PFSK-1 (cell line): ENCODE results near the gene PGAM5.

ENCODE experiments used
- FOXP2 ChIP-seq: optimal IDR thresholded peaks from 2 replicates; pipeline ENCODE3; 2011; ENCODE audit warnings: borderline replicate concordance, control low read depth, inconsistent platforms; ENCODE audit not compliant: insufficient read depth; ENCODE audit errors: extremely low read length, extremely low read depth
- POLR2AphosphoS5 ChIP-seq: IDR thresholded peaks from 2 replicates; pipeline ENCODE4 v1.6.1; 2012; ENCODE audit warnings: low read depth, mild to moderate bottlenecking, control low read depth, low read length, moderate library complexity
- SIN3A ChIP-seq: IDR thresholded peaks from 2 replicates; pipeline ENCODE4 v1.6.1; 2012; ENCODE audit warnings: mild to moderate bottlenecking, low read length, moderate library complexity, borderline replicate concordance; ENCODE audit not compliant: insufficient read depth
- TAF1 ChIP-seq: IDR thresholded peaks from 2 replicates; pipeline ENCODE4 v1.6.1; 2012; ENCODE audit warnings: low read length, control low read depth, borderline replicate concordance; ENCODE audit not compliant: insufficient read depth
- TF ChIP-seq, protein P1 (sequence below), 2 experiments: IDR thresholded peaks; 2 replicates each; pipeline versions ENCODE4 v1.6.1 to v1.8.0; 2011 to 2012; ENCODE audit warnings: low read depth in 2 of 2, low read length in 2 of 2, control low read depth in 1 of 2, inconsistent platforms in 1 of 2, mild to moderate bottlenecking in 1 of 2, moderate library complexity in 1 of 2; ENCODE audit not compliant: insufficient read depth in 1 of 2

PGAM5 gene

DNA sequence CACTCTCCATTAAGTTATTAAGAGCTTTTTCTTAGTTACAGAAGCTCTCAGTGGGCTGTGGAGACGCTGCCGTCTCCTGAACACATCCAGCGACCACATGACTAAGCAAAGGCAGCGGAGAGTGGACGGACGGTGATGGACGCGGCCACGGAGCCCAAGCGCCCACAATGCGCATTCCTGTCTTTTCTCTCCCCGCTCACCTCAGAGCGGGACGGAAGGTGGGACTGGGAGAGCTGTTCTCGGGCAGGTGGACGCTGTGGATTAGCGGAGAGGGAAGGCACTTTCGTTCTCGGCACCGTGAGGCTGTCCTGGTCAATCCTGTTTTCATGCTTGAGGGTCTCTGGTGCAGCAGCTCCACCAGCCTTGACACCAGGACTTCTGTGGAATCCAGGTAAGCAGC, 53.6 kb downstream of the PGAM5 start:
- TF ChIP-seq SIN3A (no peak), FOXP2 (no peak), TAF1 (no peak), POLR2AphosphoS5 (no peak)
- TF ChIP-seq, protein P1, sequence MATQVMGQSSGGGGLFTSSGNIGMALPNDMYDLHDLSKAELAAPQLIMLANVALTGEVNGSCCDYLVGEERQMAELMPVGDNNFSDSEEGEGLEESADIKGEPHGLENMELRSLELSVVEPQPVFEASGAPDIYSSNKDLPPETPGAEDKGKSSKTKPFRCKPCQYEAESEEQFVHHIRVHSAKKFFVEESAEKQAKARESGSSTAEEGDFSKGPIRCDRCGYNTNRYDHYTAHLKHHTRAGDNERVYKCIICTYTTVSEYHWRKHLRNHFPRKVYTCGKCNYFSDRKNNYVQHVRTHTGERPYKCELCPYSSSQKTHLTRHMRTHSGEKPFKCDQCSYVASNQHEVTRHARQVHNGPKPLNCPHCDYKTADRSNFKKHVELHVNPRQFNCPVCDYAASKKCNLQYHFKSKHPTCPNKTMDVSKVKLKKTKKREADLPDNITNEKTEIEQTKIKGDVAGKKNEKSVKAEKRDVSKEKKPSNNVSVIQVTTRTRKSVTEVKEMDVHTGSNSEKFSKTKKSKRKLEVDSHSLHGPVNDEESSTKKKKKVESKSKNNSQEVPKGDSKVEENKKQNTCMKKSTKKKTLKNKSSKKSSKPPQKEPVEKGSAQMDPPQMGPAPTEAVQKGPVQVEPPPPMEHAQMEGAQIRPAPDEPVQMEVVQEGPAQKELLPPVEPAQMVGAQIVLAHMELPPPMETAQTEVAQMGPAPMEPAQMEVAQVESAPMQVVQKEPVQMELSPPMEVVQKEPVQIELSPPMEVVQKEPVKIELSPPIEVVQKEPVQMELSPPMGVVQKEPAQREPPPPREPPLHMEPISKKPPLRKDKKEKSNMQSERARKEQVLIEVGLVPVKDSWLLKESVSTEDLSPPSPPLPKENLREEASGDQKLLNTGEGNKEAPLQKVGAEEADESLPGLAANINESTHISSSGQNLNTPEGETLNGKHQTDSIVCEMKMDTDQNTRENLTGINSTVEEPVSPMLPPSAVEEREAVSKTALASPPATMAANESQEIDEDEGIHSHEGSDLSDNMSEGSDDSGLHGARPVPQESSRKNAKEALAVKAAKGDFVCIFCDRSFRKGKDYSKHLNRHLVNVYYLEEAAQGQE (IDR thresholded peaks at IDR 0.05; ENCODE audit: insufficient read depth in 1 of 2, low read depth in 2 of 2, low read length in 2 of 2): no peak

DNA sequence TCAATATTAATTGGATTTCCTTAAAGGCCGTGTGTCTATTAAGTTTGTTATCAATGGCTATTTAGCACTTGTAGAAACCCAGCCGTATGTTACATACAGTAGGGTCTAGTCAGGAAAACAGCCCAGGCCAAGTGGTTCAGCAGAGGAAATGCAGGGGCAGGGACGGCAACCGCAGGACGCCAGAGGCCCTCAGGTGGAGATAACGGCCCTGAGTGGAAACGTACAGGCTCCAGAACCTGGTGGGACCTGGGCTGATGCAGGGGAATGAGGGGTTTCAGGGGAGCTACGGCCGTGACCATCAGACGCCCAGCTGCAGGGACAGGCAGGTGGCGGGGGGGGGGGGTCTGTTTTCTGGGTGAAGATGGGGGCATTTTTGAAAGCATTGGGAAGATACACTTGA, 54.7 kb downstream of the PGAM5 start:
- TF ChIP-seq, protein P1 (IDR thresholded peaks at IDR 0.05; ENCODE audit: insufficient read depth in 1 of 2, low read depth in 2 of 2, low read length in 2 of 2): no peak
- TF ChIP-seq FOXP2: no peak
- no peak for TF ChIP-seq SIN3A
- TF ChIP-seq POLR2AphosphoS5: no peak
- TF ChIP-seq TAF1: no peak

DNA sequence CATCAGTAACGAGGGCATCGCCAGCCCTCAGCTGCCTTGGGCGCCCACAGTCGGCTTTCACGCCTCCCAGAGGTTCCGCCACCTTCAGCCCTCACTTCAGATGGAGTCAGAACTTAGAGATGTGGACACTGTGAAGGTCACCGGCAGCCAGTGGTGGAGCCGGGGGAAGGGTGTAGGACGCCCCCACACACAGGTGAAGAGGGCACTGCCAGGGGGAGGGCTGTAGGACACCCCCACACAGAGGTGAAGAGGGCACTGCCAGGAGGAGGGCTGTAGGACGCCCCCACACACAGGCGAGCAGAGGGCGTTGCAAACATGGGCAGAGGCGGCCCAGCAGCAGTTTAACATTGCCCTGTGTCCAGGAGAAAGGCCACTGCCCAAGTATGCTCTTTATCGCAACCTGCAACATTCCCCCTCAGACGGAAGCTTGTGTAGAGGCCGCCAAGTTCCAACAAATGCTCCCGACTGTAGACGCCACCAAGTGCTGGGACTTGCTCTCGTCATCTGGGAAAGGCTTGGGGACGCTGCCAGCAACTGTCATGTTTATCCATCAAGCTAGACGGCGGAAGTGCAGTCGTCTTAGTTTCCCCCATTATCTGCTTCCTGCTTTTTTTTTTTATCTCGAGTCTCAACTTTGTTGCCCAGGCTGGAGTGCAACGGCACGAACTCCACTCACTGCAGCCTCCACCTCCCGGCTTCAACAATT, 55.9 kb downstream of the PGAM5 start:
- TF ChIP-seq FOXP2 (peak; percentile 39), TAF1 (0 out of 2 replicates have a peak, but pooled peaks have one; percentile 41), POLR2AphosphoS5 (peak; percentile 49; the same call in 1 of the 2 replicates), SIN3A (no peak)
- TF ChIP-seq, protein P1 (IDR thresholded peaks at IDR 0.05; ENCODE audit: insufficient read depth in 1 of 2, low read depth in 2 of 2, low read length in 2 of 2): no peak

DNA sequence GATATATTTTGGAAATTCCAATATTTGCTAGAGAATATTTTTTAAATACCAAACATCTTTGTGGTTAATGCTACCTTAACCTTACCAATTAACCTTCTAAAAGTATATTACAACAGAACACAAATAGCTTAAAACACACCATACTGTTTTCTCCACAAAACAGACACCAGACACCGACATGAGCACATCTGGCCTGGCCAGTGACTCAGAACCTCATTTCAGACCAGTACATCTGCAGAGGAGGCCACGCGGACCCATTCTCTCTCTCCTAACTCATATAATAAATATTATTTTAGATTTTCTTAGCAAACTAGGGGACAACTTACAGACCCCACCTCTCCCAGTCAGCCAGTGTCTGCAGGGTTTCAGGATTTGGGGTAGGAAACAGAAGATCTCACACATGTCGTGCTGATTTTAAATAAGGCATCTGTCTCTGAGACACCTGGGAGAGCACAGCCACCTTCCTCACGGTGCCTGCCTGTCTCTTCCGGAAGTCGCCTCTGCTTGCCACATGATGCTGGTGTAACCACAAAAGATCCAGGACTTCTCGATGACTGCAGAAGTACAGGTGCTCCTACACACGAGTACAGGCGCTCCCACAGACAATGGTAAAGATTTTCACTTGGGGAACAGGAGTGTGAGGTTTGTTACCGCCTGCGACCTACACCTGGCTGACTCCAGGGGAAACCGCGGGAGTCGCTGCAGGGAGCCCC, 60.6 kb downstream of the PGAM5 start:
- TF ChIP-seq SIN3A: no peak
- TF ChIP-seq, protein P1 (IDR thresholded peaks at IDR 0.05; ENCODE audit: insufficient read depth in 1 of 2, low read depth in 2 of 2, low read length in 2 of 2): no peak
- TF ChIP-seq POLR2AphosphoS5: no peak
- TF ChIP-seq TAF1: no peak
- no peak for TF ChIP-seq FOXP2
